Measurements from ENCODE around the gene PARP1. TPM values are rescaled to one million over a fixed set of nuclear protein-coding genes. Genes with fewer than 3 reads are reported as not detected.
A peak's percentile ranks its signal among the peaks of the same experiment; 100 is the strongest.

PARP1 gene
- total RNA-seq, 1 experiment from 2014 or later: 298 TPM

GRCh38 chr1:226373376-226373775 lies 34.5 kb downstream of the PARP1 start:
- H3K27ac ChIP-seq (ENCODE audit: low read length): peak overlapping the region; percentile 94

GRCh38 chr1:226372885-226373284 lies 35.0 kb downstream of the PARP1 start:
- Histone ChIP-seq H2AFZ (ENCODE audit: low read length) (no peak overlapping the region), H3K9me2 (replicated peaks; ENCODE audit: insufficient read depth, low read length) (no peaks in the 10 kb centered on the region), H3K27ac (ENCODE audit: low read length) (peak overlapping the region; percentile 94), H3K79me2 (ENCODE audit: low read length) (peaks cover 72% of the 10 kb centered on the region), H4K20me1 (ENCODE audit: insufficient read depth, low read depth, low read length) (no peaks in the 10 kb centered on the region), H3K9me3 (ENCODE audit: low read length) (no peaks in the 10 kb centered on the region), H3K4me1 (ENCODE audit: low read length) (peaks cover 91% of the 10 kb centered on the region), H3K4me2 (ENCODE audit: low read depth, low read length, poor library complexity, severe bottlenecking) (peak overlapping the region; percentile 61), H3K36me3 (ENCODE audit: insufficient read depth, low read length) (peaks cover 76% of the 10 kb centered on the region), H3K27me3 (ENCODE audit: low read length) (no peaks in the 10 kb centered on the region), H3K4me3 (ENCODE audit: low read length) (no peak overlapping the region), H3K9ac (ENCODE audit: low read length) (no peak overlapping the region)
- DNase-seq: no peak

More at GRCh38 chr1:226373376-226373775, 34.5 kb downstream of the PARP1 start:
- H3K4me1 ChIP-seq (ENCODE audit: low read length): peaks cover 94% of the 10 kb centered on the region
- H3K9me2 ChIP-seq (replicated peaks; ENCODE audit: insufficient read depth, low read length): no peaks in the 10 kb centered on the region
- H3K4me3 ChIP-seq (ENCODE audit: low read length): no peak overlapping the region
- DNase-seq: no peak
- no peak overlapping the region for H3K9ac ChIP-seq (ENCODE audit: low read length)
- H3K27me3 ChIP-seq (ENCODE audit: low read length): no peaks in the 10 kb centered on the region
- no peak overlapping the region for H2AFZ ChIP-seq (ENCODE audit: low read length)
- no peak overlapping the region for H3K4me2 ChIP-seq (ENCODE audit: low read depth, low read length, poor library complexity, severe bottlenecking)
- peaks cover 76% of the 10 kb centered on the region for H3K36me3 ChIP-seq (ENCODE audit: insufficient read depth, low read length)
- H3K79me2 ChIP-seq (ENCODE audit: low read length): peaks cover 71% of the 10 kb centered on the region
- no peaks in the 10 kb centered on the region for H4K20me1 ChIP-seq (ENCODE audit: insufficient read depth, low read depth, low read length)
- H3K9me3 ChIP-seq (ENCODE audit: low read length): no peaks in the 10 kb centered on the region

DNA sequence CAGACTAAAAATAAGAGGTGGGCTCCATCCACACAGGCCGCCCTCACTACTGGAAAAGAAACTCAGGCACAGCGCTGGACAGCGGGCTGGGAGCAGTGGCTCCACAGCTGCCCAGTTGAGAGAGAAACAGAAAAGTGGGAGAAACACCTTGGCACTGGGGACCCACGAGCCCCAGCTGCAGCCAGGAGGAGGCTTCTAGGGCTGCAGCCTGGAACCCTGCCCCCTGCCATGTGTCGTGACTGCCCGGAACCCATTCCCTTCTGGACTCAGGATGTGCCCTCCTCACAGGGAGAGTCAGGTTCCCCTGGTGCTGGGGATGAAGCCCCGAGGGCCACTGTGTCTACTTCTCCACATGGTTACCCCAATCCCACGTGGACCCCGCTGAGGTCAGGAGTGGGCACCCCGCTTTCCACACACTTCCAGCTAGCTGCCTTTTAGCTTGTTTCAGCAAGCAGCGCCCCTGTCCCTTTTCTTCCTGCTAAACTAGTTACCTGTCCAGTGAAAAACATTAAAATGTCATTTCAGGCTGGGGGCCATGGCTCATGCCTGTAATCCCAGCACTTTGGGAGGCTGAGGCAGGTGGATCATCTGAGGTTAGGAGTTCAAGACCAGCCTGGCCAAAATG lies 35.9 kb downstream of the PARP1 start:
- peaks cover 66% of the 10 kb centered on the region for H3K79me2 ChIP-seq (ENCODE audit: low read length)
- H3K27me3 ChIP-seq (ENCODE audit: low read length): no peaks in the 10 kb centered on the region
- peak overlapping the region; percentile 61 for H3K4me2 ChIP-seq (ENCODE audit: low read depth, low read length, poor library complexity, severe bottlenecking)
- H3K9ac ChIP-seq (ENCODE audit: low read length): peak overlapping the region; percentile 66
- H3K27ac ChIP-seq (ENCODE audit: low read length): peak overlapping the region; percentile 94
- no peaks in the 10 kb centered on the region for H3K9me3 ChIP-seq (ENCODE audit: low read length)
- peak overlapping the region; percentile 39 for H3K4me3 ChIP-seq (ENCODE audit: low read length)
- H3K9me2 ChIP-seq (replicated peaks; ENCODE audit: insufficient read depth, low read length): no peaks in the 10 kb centered on the region
- DNase-seq: no peak
- H3K4me1 ChIP-seq (ENCODE audit: low read length): peaks cover 84% of the 10 kb centered on the region
- no peak overlapping the region for H2AFZ ChIP-seq (ENCODE audit: low read length)
- no peaks in the 10 kb centered on the region for H4K20me1 ChIP-seq (ENCODE audit: insufficient read depth, low read depth, low read length)
- H3K36me3 ChIP-seq (ENCODE audit: insufficient read depth, low read length): peaks cover 77% of the 10 kb centered on the region

DNA sequence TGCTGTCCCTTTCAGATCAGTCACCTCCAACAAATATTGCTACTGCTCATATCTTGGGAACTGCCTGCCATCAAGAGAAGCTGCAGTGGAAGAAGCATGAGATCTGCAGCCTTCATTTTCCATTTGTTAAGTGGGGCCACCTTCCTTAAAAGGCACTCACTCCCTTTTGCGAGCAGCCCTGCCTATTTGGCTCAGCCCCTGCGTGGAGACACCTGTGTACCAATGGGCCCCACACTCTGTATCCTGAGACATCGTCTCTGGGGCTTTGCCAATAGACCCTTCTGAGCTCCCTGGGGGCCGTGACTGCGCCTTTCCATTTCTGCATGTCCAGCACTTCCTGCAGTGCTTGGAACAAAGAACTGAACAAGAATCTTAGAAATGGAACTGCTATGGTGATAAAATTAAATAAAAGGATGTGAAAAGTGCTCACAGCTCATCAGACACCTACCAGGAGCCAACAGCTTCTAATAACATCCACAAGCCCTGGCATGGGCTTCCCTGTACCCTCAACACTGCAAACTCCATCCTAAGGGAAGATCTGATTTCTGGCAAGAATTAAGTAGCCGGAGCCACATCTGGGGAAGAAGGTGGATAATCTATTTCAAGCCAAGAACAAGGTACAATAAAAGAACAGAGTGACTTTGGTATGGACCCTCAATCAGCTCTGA lies 36.7 kb downstream of the PARP1 start:
- Histone ChIP-seq H3K36me3 (ENCODE audit: insufficient read depth, low read length) (peaks cover 77% of the 10 kb centered on the region), H3K4me1 (ENCODE audit: low read length) (peaks cover 76% of the 10 kb centered on the region), H3K4me2 (ENCODE audit: low read depth, low read length, poor library complexity, severe bottlenecking) (peak overlapping the region; percentile 61), H2AFZ (ENCODE audit: low read length) (no peak overlapping the region), H3K9me3 (ENCODE audit: low read length) (no peaks in the 10 kb centered on the region), H3K27ac (ENCODE audit: low read length) (peak overlapping the region; percentile 94), H3K27me3 (ENCODE audit: low read length) (no peaks in the 10 kb centered on the region), H3K4me3 (ENCODE audit: low read length) (peak overlapping the region; percentile 39), H3K79me2 (ENCODE audit: low read length) (peaks cover 58% of the 10 kb centered on the region), H4K20me1 (ENCODE audit: insufficient read depth, low read depth, low read length) (no peaks in the 10 kb centered on the region), H3K9ac (ENCODE audit: low read length) (peak overlapping the region; percentile 66), H3K9me2 (replicated peaks; ENCODE audit: insufficient read depth, low read length) (no peaks in the 10 kb centered on the region)
- peak; percentile 83 for DNase-seq

GRCh38 chr1:226370144-226370923 lies 37.6 kb downstream of the PARP1 start:
- H3K36me3 ChIP-seq (ENCODE audit: insufficient read depth, low read length): peaks cover 76% of the 10 kb centered on the region
- H3K27ac ChIP-seq (ENCODE audit: low read length): peak overlapping the region; percentile 94
- peaks cover 71% of the 10 kb centered on the region for H3K4me1 ChIP-seq (ENCODE audit: low read length)
- no peaks in the 10 kb centered on the region for H3K27me3 ChIP-seq (ENCODE audit: low read length)
- no peak overlapping the region for H2AFZ ChIP-seq (ENCODE audit: low read length)
- peak overlapping the region; percentile 39 for H3K4me3 ChIP-seq (ENCODE audit: low read length)
- H3K9me2 ChIP-seq (replicated peaks; ENCODE audit: insufficient read depth, low read length): no peaks in the 10 kb centered on the region
- H3K4me2 ChIP-seq (ENCODE audit: low read depth, low read length, poor library complexity, severe bottlenecking): peak overlapping the region; percentile 61
- H3K9ac ChIP-seq (ENCODE audit: low read length): peak overlapping the region; percentile 66
- peak; percentile 68 for DNase-seq
- H4K20me1 ChIP-seq (ENCODE audit: insufficient read depth, low read depth, low read length): no peaks in the 10 kb centered on the region
- peaks cover 54% of the 10 kb centered on the region for H3K79me2 ChIP-seq (ENCODE audit: low read length)
- no peaks in the 10 kb centered on the region for H3K9me3 ChIP-seq (ENCODE audit: low read length)

DNA sequence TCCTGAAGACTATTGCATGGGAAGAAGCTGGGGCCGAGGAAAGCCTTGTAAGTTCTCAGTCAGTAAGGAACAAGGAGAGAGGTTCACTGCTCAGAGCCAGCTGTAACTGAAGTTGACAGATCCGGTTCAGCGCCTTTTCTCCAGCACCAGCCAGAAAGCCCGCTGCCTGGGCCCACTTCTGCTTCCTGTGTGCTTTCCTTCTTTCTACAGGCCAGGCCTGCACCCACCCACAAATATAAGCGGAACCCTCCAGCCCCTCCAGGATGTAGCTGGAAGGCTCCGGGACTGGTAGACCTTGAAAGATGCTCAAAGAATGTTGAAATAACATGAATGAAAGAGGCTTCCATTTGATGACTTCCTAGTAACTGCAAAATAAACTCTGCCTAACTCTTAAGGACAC lies 38.8 kb downstream of the PARP1 start:
- Histone ChIP-seq H3K36me3 (ENCODE audit: insufficient read depth, low read length) (peaks cover 76% of the 10 kb centered on the region), H3K27me3 (ENCODE audit: low read length) (no peaks in the 10 kb centered on the region), H3K9me2 (replicated peaks; ENCODE audit: insufficient read depth, low read length) (no peaks in the 10 kb centered on the region), H3K9me3 (ENCODE audit: low read length) (no peaks in the 10 kb centered on the region), H4K20me1 (ENCODE audit: insufficient read depth, low read depth, low read length) (no peaks in the 10 kb centered on the region), H3K4me3 (ENCODE audit: low read length) (no peak overlapping the region), H3K27ac (ENCODE audit: low read length) (peak overlapping the region; percentile 94), H3K9ac (ENCODE audit: low read length) (no peak overlapping the region), H2AFZ (ENCODE audit: low read length) (no peak overlapping the region), H3K79me2 (ENCODE audit: low read length) (peaks cover 44% of the 10 kb centered on the region), H3K4me1 (ENCODE audit: low read length) (peaks cover 66% of the 10 kb centered on the region), H3K4me2 (ENCODE audit: low read depth, low read length, poor library complexity, severe bottlenecking) (no peak overlapping the region)
- no peak for DNase-seq

- H4K20me1 ChIP-seq (ENCODE audit: insufficient read depth, low read depth, low read length): no peaks in the 10 kb centered on the region
- H3K9me2 ChIP-seq (replicated peaks; ENCODE audit: insufficient read depth, low read length): no peaks in the 10 kb centered on the region
- no peaks in the 10 kb centered on the region for H3K9me3 ChIP-seq (ENCODE audit: low read length)
- no peak overlapping the region for H3K4me3 ChIP-seq (ENCODE audit: low read length)
- H3K4me1 ChIP-seq (ENCODE audit: low read length): peaks cover 66% of the 10 kb centered on the region
- H3K9ac ChIP-seq (ENCODE audit: low read length): no peak overlapping the region
- peaks cover 24% of the 10 kb centered on the region for H3K79me2 ChIP-seq (ENCODE audit: low read length)
- H3K27me3 ChIP-seq (ENCODE audit: low read length): no peaks in the 10 kb centered on the region
- no peak overlapping the region for H2AFZ ChIP-seq (ENCODE audit: low read length)
- no peak for DNase-seq
- H3K4me2 ChIP-seq (ENCODE audit: low read depth, low read length, poor library complexity, severe bottlenecking): no peak overlapping the region
- peaks cover 84% of the 10 kb centered on the region for H3K36me3 ChIP-seq (ENCODE audit: insufficient read depth, low read length)
- peak overlapping the region; percentile 59 for H3K27ac ChIP-seq (ENCODE audit: low read length)
These were observed 41.6 kb downstream of the PARP1 start for GRCh38 chr1:226366290-226366689.

- peaks cover 22% of the 10 kb centered on the region for H3K79me2 ChIP-seq (ENCODE audit: low read length)
- no peaks in the 10 kb centered on the region for H3K27me3 ChIP-seq (ENCODE audit: low read length)
- H3K9me2 ChIP-seq (replicated peaks; ENCODE audit: insufficient read depth, low read length): no peaks in the 10 kb centered on the region
- no peaks in the 10 kb centered on the region for H3K9me3 ChIP-seq (ENCODE audit: low read length)
- DNase-seq: no peak
- no peaks in the 10 kb centered on the region for H4K20me1 ChIP-seq (ENCODE audit: insufficient read depth, low read depth, low read length)
- peaks cover 66% of the 10 kb centered on the region for H3K4me1 ChIP-seq (ENCODE audit: low read length)
- no peak overlapping the region for H3K4me2 ChIP-seq (ENCODE audit: low read depth, low read length, poor library complexity, severe bottlenecking)
- H3K36me3 ChIP-seq (ENCODE audit: insufficient read depth, low read length): peaks cover 86% of the 10 kb centered on the region
- H2AFZ ChIP-seq (ENCODE audit: low read length): no peak overlapping the region
- H3K9ac ChIP-seq (ENCODE audit: low read length): no peak overlapping the region
- H3K27ac ChIP-seq (ENCODE audit: low read length): peak overlapping the region; percentile 59
- no peak overlapping the region for H3K4me3 ChIP-seq (ENCODE audit: low read length)
These were observed 42.1 kb downstream of the PARP1 start for GRCh38 chr1:226365831-226366231.
